ENCODE data around the gene WDR1. TPM values are rescaled to one million over a fixed set of nuclear protein-coding genes. Genes with fewer than 3 reads are reported as not detected.
A peak's percentile ranks its signal among the peaks of the same experiment; 100 is the strongest.

WDR1 gene
- total RNA-seq, 1 experiment from 2014 or later, result 223 TPM

DNA sequence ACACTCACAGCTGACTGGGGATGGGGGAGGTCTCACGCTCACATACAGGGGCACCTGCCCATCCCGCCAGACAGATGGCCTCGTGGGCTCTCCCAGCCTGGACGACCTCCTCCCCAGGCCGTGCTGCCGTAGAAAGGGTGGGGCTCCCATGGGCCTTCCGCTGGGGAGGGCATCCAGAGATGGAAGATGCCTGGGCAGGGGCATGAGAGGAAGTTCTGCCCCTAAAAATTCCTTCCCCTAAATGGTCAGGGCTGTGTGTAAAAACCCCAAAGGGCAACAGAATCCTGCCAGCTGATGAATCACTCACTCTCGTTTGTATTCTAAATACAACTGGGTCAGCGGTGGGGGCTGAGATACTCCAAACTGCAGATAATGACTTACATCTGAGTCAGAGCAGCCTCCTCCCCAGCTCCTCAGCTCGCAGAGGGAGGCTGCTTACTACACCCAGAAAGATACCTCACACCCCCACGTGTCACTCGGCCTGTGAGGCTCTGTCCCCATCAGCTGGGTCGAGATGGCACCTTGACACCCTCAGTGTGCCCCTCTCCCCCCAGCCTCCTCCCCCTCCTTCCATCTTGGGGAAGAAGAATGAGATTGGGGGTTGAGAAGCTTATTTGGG is 10.1 kb downstream of the WDR1 start (continued):
- TF ChIP-seq TCF7L2 (IDR thresholded peaks at IDR 0.05; ENCODE audit: borderline replicate concordance, extremely low read depth, insufficient read depth, insufficient read length), result no peak
- peak; percentile 67 for TF ChIP-seq SP1 (IDR thresholded peaks at IDR 0.05; ENCODE audit: low read depth)
- TF ChIP-seq EGR1 (IDR thresholded peaks at IDR 0.05; ENCODE audit: low read depth), result no peak

DNA sequence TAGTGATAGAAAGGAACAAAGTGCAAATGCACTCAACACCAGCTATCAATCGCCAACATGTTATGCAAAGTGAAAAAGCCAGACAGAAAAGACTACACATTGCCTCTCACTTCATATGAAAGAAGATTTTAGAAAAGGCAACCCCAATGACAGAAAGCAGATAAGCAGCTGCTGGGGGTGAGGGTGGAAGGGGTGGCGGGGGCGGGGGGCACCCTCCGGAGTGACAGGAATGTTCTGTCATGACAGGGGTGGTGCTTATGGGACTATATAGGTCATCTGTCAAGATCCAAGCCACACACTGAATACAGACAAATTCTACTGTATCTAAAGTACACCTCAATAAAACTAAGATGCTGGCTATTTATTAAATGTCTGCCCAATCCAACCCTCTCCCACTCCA is 10.7 kb downstream of the WDR1 start:
- H3K36me3 ChIP-seq (ENCODE audit: control insufficient read depth in 1 of 2, insufficient read depth in 2 of 2, low read length in 2 of 2), result peaks cover 21 to 34% of the 10 kb centered on the region in 2 experiments
- TF ChIP-seq EZH2 (IDR thresholded peaks at IDR 0.05) (no peak), POLR2AphosphoS5 (IDR thresholded peaks at IDR 0.05; ENCODE audit: low read depth, low read length) (no peak)
- H3K9me3 ChIP-seq (ENCODE audit: control insufficient read depth in 1 of 2, insufficient read depth in 1 of 2, low read depth in 1 of 2, low read length in 2 of 2), result no peaks in the 10 kb centered on the region
- ChIA-PET CTCF (no interaction called here), RAD21 (ENCODE audit: low non-redundant PET in 1 of 2, low total read pairs in 2 of 2, uncharacterized antibody in 2 of 2, unreplicated experiment in 2 of 2) (no interaction called here), POLR2A (interaction anchor here (4.5 kb wide), 1 partner anchor 12 kb away, joined by 38 read pairs; the partner anchor contains the start of gene WDR1)
- peaks cover 13 to 69% of the 10 kb centered on the region in 2 experiments for H3K4me1 ChIP-seq (ENCODE audit: control insufficient read depth in 1 of 2, insufficient read depth in 2 of 2, low read length in 2 of 2)
- peak overlapping the region; percentile 40; the same call in 1 of the 2 replicates for H3K9ac ChIP-seq (ENCODE audit: low read length)
- H3K79me2 ChIP-seq (ENCODE audit: insufficient read depth, low read length), result peaks cover 100% of the 10 kb centered on the region
- H4K20me1 ChIP-seq (ENCODE audit: insufficient read depth), result peaks cover 5% of the 10 kb centered on the region; the same call in 1 of the 2 replicates
- peak overlapping the region; percentile 74 for H3K4me2 ChIP-seq (ENCODE audit: low read length)
- H3K9me2 ChIP-seq (ENCODE audit: insufficient read depth), result no peaks in the 10 kb centered on the region
- H3K4me3 ChIP-seq (replicated peaks in 1 of 2; ENCODE audit: low read depth in 1 of 2, low read length in 2 of 2), result no peak overlapping the region; a peak in 1 of 4 replicates
- DNase-seq (ENCODE audit: low read depth, low spot score), result no peak
- BruUV-seq (replicated peaks), result no TSS peak
- no peak for ATAC-seq
- intact Hi-C loops (cut with micrococcal nuclease), result no loop called here
- H3K27ac ChIP-seq (ENCODE audit: low read depth, low read length), result peak overlapping the region; percentile 60
- no peaks in the 10 kb centered on the region for H3K27me3 ChIP-seq (ENCODE audit: insufficient read depth, low read length)
- H2AFZ ChIP-seq (ENCODE audit: low read depth, low read length, poor library complexity, severe bottlenecking), result no peak overlapping the region

DNA sequence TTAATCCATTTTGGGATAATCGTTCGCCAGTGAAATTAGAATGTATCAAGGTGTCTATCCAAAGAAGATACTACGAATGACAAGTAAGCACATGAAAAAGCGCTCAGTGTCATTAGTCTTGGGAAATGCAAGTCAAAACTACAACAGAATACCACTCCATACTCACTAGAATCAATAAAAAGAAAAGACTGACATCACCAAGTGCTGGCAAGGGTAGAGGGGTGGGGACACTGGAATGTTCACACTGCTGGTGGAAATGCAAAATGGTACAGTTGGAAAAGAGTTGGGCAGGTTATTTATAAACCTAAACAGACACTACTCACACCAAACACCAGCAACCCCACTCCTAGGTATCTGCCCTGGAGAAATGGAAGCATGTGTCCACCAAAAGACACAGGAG is 11.2 kb downstream of the WDR1 start:
- TF ChIP-seq FOSL1 (IDR thresholded peaks at IDR 0.05; ENCODE audit: low read depth) (no peak), YY1 (IDR thresholded peaks at IDR 0.05; ENCODE audit: extremely low read depth, insufficient replicate concordance, low read depth, low read length) (no peak), POLR2A (IDR thresholded peaks at IDR 0.05; ENCODE audit: borderline replicate concordance, extremely low read depth, insufficient read depth, insufficient read length) (no peak), EZH2 (IDR thresholded peaks at IDR 0.05) (no peak), RAD21 (IDR thresholded peaks at IDR 0.05; ENCODE audit: low read depth) (no peak), SP1 (IDR thresholded peaks at IDR 0.05; ENCODE audit: low read depth) (no peak), EGR1 (IDR thresholded peaks at IDR 0.05; ENCODE audit: low read depth) (no peak), EZH2phosphoT487 (IDR thresholded peaks at IDR 0.05; ENCODE audit: borderline replicate concordance) (no peak), SIN3A (IDR thresholded peaks at IDR 0.05; ENCODE audit: low read depth) (no peak), CBX3 (IDR thresholded peaks at IDR 0.05; ENCODE audit: low read depth) (no peak), ELF1 (IDR thresholded peaks at IDR 0.05; ENCODE audit: borderline replicate concordance, low read depth) (no peak)
- TF ChIP-seq, protein P1, sequence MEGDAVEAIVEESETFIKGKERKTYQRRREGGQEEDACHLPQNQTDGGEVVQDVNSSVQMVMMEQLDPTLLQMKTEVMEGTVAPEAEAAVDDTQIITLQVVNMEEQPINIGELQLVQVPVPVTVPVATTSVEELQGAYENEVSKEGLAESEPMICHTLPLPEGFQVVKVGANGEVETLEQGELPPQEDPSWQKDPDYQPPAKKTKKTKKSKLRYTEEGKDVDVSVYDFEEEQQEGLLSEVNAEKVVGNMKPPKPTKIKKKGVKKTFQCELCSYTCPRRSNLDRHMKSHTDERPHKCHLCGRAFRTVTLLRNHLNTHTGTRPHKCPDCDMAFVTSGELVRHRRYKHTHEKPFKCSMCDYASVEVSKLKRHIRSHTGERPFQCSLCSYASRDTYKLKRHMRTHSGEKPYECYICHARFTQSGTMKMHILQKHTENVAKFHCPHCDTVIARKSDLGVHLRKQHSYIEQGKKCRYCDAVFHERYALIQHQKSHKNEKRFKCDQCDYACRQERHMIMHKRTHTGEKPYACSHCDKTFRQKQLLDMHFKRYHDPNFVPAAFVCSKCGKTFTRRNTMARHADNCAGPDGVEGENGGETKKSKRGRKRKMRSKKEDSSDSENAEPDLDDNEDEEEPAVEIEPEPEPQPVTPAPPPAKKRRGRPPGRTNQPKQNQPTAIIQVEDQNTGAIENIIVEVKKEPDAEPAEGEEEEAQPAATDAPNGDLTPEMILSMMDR (IDR thresholded peaks at IDR 0.05 in 2 of 3, conservative IDR thresholded peaks at IDR 0.05 in 1 of 3; ENCODE audit: borderline replicate concordance in 1 of 3, insufficient read depth in 1 of 3, low read depth in 2 of 3, low read length in 2 of 3), result no peak
- TF ChIP-seq, protein P2, sequence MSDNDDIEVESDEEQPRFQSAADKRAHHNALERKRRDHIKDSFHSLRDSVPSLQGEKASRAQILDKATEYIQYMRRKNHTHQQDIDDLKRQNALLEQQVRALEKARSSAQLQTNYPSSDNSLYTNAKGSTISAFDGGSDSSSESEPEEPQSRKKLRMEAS (IDR thresholded peaks at IDR 0.05), result no peak
- H3K9ac ChIP-seq (ENCODE audit: low read length), result no peak overlapping the region
- no peaks in the 10 kb centered on the region for H3K9me2 ChIP-seq (ENCODE audit: insufficient read depth)
- H3K36me3 ChIP-seq (ENCODE audit: control insufficient read depth in 1 of 2, insufficient read depth in 2 of 2, low read length in 2 of 2), result peaks cover 16 to 31% of the 10 kb centered on the region in 2 experiments
- intact Hi-C loops (cut with micrococcal nuclease), result no loop called here
- peaks cover 5% of the 10 kb centered on the region; the same call in 1 of the 2 replicates for H4K20me1 ChIP-seq (ENCODE audit: insufficient read depth)
- H3K27me3 ChIP-seq (ENCODE audit: insufficient read depth, low read length), result no peaks in the 10 kb centered on the region
- no peak overlapping the region for H3K27ac ChIP-seq (ENCODE audit: low read depth, low read length)
- H3K9me3 ChIP-seq (ENCODE audit: control insufficient read depth in 1 of 2, insufficient read depth in 1 of 2, low read depth in 1 of 2, low read length in 2 of 2), result no peaks in the 10 kb centered on the region
- H3K4me2 ChIP-seq (ENCODE audit: low read length), result peak overlapping the region; percentile 74; the same call in 1 of the 2 replicates
- DNase-seq (ENCODE audit: low read depth, low spot score), result no peak
- no peak overlapping the region for H2AFZ ChIP-seq (ENCODE audit: low read depth, low read length, poor library complexity, severe bottlenecking)
- no peak for ATAC-seq
- POLR2A ChIA-PET, result interaction anchor here (4.5 kb wide), 1 partner anchor 12 kb away, joined by 38 read pairs; the partner anchor contains the start of gene WDR1
- CTCF ChIA-PET, result no interaction called here
- BruUV-seq (replicated peaks), result no TSS peak
- RAD21 ChIA-PET (ENCODE audit: low non-redundant PET in 1 of 2, low total read pairs in 2 of 2, uncharacterized antibody in 2 of 2, unreplicated experiment in 2 of 2), result interaction anchor here in 1 of 2 experiments (0.7 kb wide), 1 partner anchor 383 kb away, joined by 3 read pairs; no protein-coding TSS in a partner anchor
- H3K79me2 ChIP-seq (ENCODE audit: insufficient read depth, low read length), result peaks cover 100% of the 10 kb centered on the region
- peaks cover 13 to 74% of the 10 kb centered on the region in 2 experiments for H3K4me1 ChIP-seq (ENCODE audit: control insufficient read depth in 1 of 2, insufficient read depth in 2 of 2, low read length in 2 of 2)
- H3K4me3 ChIP-seq (replicated peaks in 1 of 2; ENCODE audit: low read depth in 1 of 2, low read length in 2 of 2), result no peak overlapping the region
